Spleen (tissue), 11 donors: Measurements from ENCODE around the gene ENPEP. TPM values are rescaled to one million over a fixed set of nuclear protein-coding genes. Genes with fewer than 3 reads are reported as not detected.

Experiments
- DNase-seq: peaks from one replicate; pipeline ENCODE4 v3.0.0-alpha.2; 2020
- H3K27ac ChIP-seq, 8 donors: fragments of 200-600 bp; sonication (generic) in 7 of 8; 1 replicate in 4 of 8; 2 replicates in 4 of 8; pipeline versions ENCODE4 v1.5.0 to v1.8.0; 2016 to 2021; ENCODE audit warnings: inconsistent platforms in 4 of 8, mild to moderate bottlenecking in 4 of 8, moderate library complexity in 1 of 8
- H3K27me3 ChIP-seq, 7 donors: fragments of 200-600 bp; sonication (generic) in 6 of 7; replicated peaks in 1 of 7; 1 replicate in 4 of 7; 2 replicates in 3 of 7; pipeline versions ENCODE4 v1.5.0 to v1.8.0; 2016 to 2021; ENCODE audit warnings: inconsistent platforms in 3 of 7, mild to moderate bottlenecking in 1 of 7
- H3K36me3 ChIP-seq, 6 donors: fragments of 200-600 bp; sonication (generic) in 5 of 6; 1 replicate in 4 of 6; 2 replicates in 2 of 6; pipeline versions ENCODE4 v1.5.0 to v1.8.0; 2016 to 2021; ENCODE audit warnings: inconsistent platforms in 2 of 6
- H3K4me1 ChIP-seq, 6 donors: fragments of 200-600 bp; sonication (generic) in 5 of 6; 1 replicate in 3 of 6; 2 replicates in 3 of 6; pipeline versions ENCODE4 v1.5.0 to v1.8.0; 2016 to 2021; ENCODE audit warnings: inconsistent platforms in 3 of 6
- H3K4me3 ChIP-seq, 8 donors: fragments of 200-600 bp; sonication (generic) in 7 of 8; 1 replicate in 4 of 8; 2 replicates in 4 of 8; pipeline versions ENCODE4 v1.5.0 to v1.8.0; 2016 to 2021; ENCODE audit warnings: inconsistent platforms in 4 of 8, mild to moderate bottlenecking in 4 of 8, moderate library complexity in 2 of 8
- H3K9me3 ChIP-seq, 8 donors: fragments of 200-600 bp; sonication (generic) in 7 of 8; 1 replicate in 4 of 8; 2 replicates in 4 of 8; pipeline versions ENCODE4 v1.5.0 to v1.8.0; 2016 to 2021; ENCODE audit warnings: inconsistent platforms in 4 of 8
- POLR2A ChIP-seq, 3 donors: fragments of 450-650 bp; IDR thresholded peaks; one replicate each; pipeline ENCODE4 v1.5.1; 2017; ENCODE audit warnings: antibody characterized with exemption in 3 of 3, mild to moderate bottlenecking in 1 of 3
- POLR2AphosphoS5 ChIP-seq, 3 donors: sonication (generic); formaldehyde crosslinking; IDR thresholded peaks; one replicate each; pipeline ENCODE4 v1.5.1; 2017; ENCODE audit warnings: antibody characterized with exemption in 3 of 3
- WGBS, 5 donors: extraction: QIAGEN DNeasy Blood & Tissue Kit in 3 of 5; methylation state at CpG; one replicate each; pipeline versions ENCODE4 v1.1.5 to v1.1.7; 2013 to 2018; 5-methylcytosine and 5-hydroxymethylcytosine counted together
- intact Hi-C: fragments of 100-400 bp; cut with DNase I; formaldehyde crosslinking; loops from one replicate; pipeline ENCODE4 v1.15.0; 2023; ENCODE audit warnings: low total_unique reads
- polyA plus RNA-seq, 3 donors: library from polyadenylated mRNA; stranded (reverse); fragments of 200-250 nt; gene quantifications; one replicate each; pipeline ENCODE4 v1.2.1, GENCODE V29; 2013
- total RNA-seq, 7 donors: library from RNA; depleted of rRNA in 3 of 7; stranded (reverse); fragments of >200 nt in 3 of 7; fragmentation: NEBNext Ultra II Directional in 4 of 7; extraction: Animal tissue kit (Norgen Biotek cat#: 25700) in 4 of 7; gene quantifications; one replicate each; pipeline versions ENCODE4 v1.1.0 to v1.2.1, GENCODE V29; 2016 to 2021
- TF ChIP-seq, protein P1 (sequence below), 11 experiments: fragments of 200-600 bp in 7 of 11; fragments of 450-650 bp in 4 of 11; sonication (generic) in 4 of 11; IDR thresholded peaks in 8 of 11; conservative IDR thresholded peaks in 3 of 11; 1 replicate in 7 of 11; 2 replicates in 4 of 11; pipeline versions ENCODE4 v1.4.0 to v1.8.0; 2016 to 2021; ENCODE audit warnings: antibody characterized with exemption in 11 of 11, inconsistent platforms in 4 of 11, mild to moderate bottlenecking in 1 of 11
- donor health status: healthy with polysubstance abuse.
- donor health status: DM: no; HTN: no; CAD: no; lungs with moderate emphysema.
- donor health status: DM: no; HTN: no; CAD: no.
- donor health status: Bipolar disorder and iron deficiency.
- donor health status: healthy.
- donor health status: DM: no; HTN: no; CAD: no.
- donor health status: DM: yes; HTN: yes; CAD: no.

The ENPEP gene
- total and polyA plus RNA-seq, 10 donors, result 1.8 to 48.3 (median 30.3) TPM

DNA sequence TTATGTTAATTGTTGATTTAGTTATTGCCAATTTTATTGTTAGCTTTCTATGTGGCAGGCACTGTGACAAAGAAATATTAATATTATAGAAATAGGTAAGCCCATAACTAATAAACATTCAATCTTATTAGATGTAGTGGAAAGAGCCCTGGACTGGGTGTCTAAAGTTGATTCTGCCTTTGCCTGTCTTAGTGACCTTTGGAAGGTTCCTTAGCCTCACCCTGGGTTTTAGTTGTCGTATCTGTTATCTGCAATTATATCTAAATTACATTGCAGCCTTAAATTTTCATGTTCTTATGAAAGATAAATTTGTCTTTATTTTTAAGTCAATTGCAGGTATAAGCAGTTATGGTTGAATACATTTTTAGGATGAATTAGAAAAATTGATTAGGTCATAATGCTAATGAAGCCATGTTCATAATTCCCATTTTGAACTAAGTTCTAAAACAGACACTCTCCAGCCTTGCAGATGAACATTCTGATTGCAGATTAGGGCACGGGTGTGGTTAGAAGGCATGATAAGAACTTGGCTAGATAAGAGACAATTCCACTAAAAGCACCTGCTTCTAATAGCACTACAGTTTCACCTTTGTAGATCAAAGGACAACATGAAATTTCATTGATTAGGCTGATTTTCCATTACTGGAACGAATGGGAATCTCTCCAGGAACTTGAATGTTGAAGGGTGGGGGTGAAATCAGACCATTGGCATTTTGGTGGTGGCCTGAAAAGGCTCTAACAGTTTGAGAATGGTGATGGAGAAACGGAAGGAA is 17.3 kb upstream of the ENPEP start:
- Histone ChIP-seq H3K36me3 (no peaks in the 10 kb centered on the region), H3K4me1 (no peaks in the 10 kb centered on the region), H3K27me3 (no peaks in the 10 kb centered on the region), H3K4me3 (no peak overlapping the region), H3K9me3 (no peaks in the 10 kb centered on the region), H3K27ac (no peak overlapping the region)
- TF ChIP-seq, protein P1, sequence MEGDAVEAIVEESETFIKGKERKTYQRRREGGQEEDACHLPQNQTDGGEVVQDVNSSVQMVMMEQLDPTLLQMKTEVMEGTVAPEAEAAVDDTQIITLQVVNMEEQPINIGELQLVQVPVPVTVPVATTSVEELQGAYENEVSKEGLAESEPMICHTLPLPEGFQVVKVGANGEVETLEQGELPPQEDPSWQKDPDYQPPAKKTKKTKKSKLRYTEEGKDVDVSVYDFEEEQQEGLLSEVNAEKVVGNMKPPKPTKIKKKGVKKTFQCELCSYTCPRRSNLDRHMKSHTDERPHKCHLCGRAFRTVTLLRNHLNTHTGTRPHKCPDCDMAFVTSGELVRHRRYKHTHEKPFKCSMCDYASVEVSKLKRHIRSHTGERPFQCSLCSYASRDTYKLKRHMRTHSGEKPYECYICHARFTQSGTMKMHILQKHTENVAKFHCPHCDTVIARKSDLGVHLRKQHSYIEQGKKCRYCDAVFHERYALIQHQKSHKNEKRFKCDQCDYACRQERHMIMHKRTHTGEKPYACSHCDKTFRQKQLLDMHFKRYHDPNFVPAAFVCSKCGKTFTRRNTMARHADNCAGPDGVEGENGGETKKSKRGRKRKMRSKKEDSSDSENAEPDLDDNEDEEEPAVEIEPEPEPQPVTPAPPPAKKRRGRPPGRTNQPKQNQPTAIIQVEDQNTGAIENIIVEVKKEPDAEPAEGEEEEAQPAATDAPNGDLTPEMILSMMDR (IDR thresholded peaks at IDR 0.05 in 8 of 11, conservative IDR thresholded peaks at IDR 0.05 in 3 of 11), result no peak
- TF ChIP-seq POLR2A (IDR thresholded peaks at IDR 0.05) (no peak), POLR2AphosphoS5 (IDR thresholded peaks at IDR 0.05) (no peak)
- intact Hi-C loops, result no loop called here
- DNase-seq, result no peak
- WGBS, 5 donors, result 66 to 83% (median 71%) methylated on average over 4 of the region's 4 CpGs

DNA sequence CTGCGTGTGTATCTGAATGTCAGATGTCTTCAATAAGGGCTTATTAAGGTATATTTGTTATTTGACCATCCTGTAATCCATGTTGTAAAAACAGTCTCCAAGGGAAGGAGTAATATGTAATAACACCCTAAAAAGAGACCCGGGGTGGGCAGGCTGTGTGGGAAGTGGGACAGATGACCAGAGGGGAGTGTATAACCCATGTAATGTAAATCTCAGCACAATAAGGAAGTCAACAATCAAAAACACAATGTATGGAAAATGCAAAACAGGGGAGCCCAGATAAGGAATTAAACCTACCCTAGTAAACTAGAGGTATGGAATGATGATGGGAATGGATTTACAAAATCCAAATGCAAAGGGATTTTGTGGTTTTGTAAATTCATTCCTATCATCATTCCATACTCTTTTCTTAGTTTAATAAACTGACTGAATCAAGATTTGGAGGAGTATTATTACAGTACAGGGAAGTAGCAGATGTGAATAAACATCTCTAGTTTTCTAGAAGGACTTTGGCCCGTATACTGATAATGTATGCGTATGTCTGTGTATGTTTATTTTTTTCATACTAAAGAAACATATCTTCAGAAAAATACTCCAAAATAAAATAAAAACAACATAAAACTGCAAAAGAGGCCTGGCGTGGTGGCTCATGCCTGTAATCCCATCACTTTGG is 15.7 kb upstream of the ENPEP start:
- Histone ChIP-seq H3K4me1 (no peaks in the 10 kb centered on the region), H3K27ac (no peak overlapping the region), H3K9me3 (no peaks in the 10 kb centered on the region), H3K4me3 (no peak overlapping the region), H3K27me3 (no peaks in the 10 kb centered on the region), H3K36me3 (no peaks in the 10 kb centered on the region)
- WGBS, 5 donors, result 82 to 94% (median 89%) methylated on average over 5 of the region's 5 CpGs
- TF ChIP-seq POLR2A (IDR thresholded peaks at IDR 0.05), result no peak
- TF ChIP-seq, protein P1 (IDR thresholded peaks at IDR 0.05 in 8 of 11, conservative IDR thresholded peaks at IDR 0.05 in 3 of 11), result no peak
- no peak for TF ChIP-seq POLR2AphosphoS5 (IDR thresholded peaks at IDR 0.05)
- intact Hi-C loops, result no loop called here
- no peak for DNase-seq

DNA sequence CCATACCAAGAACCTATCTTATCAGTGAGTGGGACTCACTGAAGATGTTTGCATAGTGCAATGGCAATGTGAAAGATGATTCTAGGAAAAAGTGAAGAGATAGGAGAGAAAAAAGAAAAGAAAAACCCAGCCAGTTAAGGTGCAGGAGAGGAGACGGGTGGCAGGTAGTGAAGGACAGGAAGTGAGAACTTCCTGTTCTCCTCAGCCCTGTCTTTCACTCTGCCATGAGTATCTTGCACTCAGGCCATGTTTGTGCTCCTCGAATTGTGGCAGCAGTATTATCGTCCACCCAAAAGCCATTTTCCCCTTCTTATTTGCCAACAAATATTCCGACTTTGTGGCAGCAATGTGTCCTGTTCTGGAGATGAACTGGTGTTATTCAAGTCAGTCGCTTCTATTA is 8.6 kb upstream of the ENPEP start:
- Histone ChIP-seq H3K27me3 (no peaks in the 10 kb centered on the region), H3K9me3 (peaks cover 0 to 11% (median 2%) of the 10 kb centered on the region in 8 donors), H3K4me3 (no peak overlapping the region), H3K4me1 (no peaks in the 10 kb centered on the region), H3K27ac (no peak overlapping the region), H3K36me3 (no peaks in the 10 kb centered on the region)
- DNase-seq, result no peak
- 70 to 76% (median 71%) methylated on average over 5 of the region's 5 CpGs for WGBS, 5 donors
- intact Hi-C loops, result no loop called here
- TF ChIP-seq, protein P1 (IDR thresholded peaks at IDR 0.05 in 8 of 11, conservative IDR thresholded peaks at IDR 0.05 in 3 of 11), result no peak
- no peak for TF ChIP-seq POLR2AphosphoS5 (IDR thresholded peaks at IDR 0.05)
- TF ChIP-seq POLR2A (IDR thresholded peaks at IDR 0.05), result no peak
